GM12801 (cell line): Measurements from ENCODE around the gene TIMM10B.

Experiments used
- CTCF ChIP-seq: IDR thresholded peaks from one replicate; pipeline ENCODE4 v1.5.1; 2011; ENCODE audit warnings: control low read depth; ENCODE audit not compliant: insufficient read length; ENCODE audit errors: extremely low read depth

Gene TIMM10B, protein sequence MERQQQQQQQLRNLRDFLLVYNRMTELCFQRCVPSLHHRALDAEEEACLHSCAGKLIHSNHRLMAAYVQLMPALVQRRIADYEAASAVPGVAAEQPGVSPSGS

DNA sequence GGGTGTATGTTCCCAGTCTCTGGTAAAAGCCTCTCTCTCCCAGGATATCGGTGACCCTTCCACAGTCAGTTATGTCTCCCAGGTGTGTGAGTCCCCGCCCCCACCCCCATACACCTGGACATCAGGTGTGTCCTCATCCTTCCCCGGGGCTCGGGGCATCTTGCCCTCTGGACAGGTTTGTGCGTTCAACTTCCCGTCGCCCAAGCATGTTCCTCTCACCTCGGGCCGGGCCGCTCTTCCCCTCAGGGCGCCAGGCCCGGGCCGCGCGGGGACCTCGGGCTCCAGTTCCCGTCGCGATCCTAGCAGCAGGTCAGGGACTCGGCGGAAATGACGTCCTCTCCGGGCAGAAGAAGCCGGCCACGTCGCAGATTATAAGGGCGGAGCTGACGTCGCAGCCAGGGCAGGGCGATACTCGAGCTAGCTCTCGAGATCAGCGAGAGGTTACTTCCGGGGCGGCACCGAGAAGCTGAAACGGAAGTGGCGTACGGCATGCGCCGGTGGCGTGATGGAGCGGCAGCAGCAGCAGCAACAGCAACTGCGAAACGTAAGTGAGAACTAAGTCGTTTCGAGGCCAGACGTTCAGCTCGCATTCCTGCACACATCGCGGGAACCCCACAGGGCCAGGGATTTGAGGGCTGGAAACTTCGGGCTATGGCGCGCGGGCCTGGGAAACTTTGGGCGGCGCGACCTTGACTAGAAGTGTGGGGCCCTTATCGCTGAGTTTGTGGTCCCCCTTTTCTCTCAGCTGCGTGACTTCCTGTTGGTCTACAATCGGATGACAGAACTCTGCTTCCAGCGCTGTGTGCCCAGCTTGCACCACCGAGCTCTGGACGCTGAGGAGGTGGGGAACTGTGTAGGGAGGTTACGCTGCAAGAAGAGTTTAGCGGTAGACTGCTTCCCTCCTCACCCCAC is at the start of gene TIMM10B, which contains the start of gene ARFIP2:
Gene TIMM10B (plus strand): TSS at position 490 of the 912 bp plus-strand sequence. CDS start 16 bp downstream, at position 506.
Gene ARFIP2 (minus strand): TSS at position 320 of the 912 bp plus-strand sequence. CDS start 910 bp downstream, outside the sequence.
- no peak for TF ChIP-seq CTCF

DNA sequence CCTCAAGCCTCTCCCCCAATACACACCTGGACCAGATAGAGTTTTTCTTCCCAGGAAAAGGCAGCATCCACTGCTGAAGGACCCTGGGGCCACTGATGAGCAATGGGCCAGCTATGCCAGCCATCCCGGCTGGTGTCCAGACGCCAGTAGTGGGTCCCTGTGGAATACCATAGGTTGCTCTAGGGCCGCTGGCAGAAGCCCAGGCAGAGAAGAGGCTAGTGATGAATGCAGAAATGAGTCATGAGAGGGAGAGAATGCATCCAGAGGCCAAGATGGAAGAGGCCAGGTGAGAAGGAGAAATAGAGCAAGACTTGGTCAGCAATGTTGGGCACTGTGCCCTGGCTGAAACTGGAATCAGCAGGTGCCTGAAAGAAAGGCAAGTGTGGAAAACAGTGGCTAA is 49.4 kb upstream of the TIMM10B start:
- TF ChIP-seq CTCF, result no peak

DNA sequence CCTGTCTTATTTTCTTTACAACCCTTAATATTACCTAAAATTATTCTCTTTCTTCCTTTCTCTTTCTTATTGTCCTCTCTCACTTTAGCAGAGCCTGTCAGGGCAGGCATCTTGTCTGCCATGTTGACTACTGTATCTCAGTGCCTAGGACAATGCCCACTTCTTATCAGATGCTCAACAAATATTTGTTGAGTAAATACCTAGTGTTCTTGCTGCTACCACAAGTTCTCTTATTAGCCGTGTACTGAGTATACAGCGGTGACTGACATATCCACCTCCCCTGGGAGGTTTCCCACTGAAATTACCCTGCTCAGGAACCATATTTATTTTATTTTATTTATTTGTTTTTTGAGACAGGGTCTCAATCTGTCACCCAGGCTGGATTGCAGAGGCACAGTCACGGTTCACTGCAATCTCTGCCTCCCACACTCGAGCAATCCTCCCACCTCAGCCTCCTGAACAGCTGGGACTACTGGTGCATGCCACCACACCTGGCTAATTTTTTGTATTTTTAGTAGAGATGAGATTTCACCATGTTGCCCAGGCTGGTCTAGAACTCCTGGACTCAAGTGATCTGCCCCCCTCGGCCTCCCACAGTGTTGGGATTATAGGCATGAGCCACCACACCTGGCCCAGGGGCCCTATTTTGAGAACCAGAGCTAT is 47.2 kb upstream of the TIMM10B start:
- TF ChIP-seq CTCF, result no peak

DNA sequence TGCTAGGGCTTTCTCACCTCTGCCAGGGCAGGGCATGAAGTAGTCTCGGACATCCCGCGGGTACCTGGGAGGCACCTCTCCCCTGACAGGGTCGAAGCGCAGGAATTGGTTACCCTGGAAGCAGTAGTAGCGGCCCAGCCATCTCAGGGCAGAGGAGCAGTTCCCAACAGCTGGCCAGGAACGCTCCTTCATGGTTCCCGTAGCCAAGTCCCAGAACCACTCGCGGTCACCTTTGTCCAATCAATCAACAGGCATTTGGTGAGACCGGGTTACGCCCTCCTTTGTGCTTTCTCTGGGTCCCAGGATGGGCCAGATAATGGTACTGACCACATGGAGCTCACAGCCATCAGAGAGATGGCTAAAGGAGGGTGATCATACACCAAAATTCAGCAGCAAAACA is 43.9 kb upstream of the TIMM10B start:
- TF ChIP-seq CTCF, result no peak

DNA sequence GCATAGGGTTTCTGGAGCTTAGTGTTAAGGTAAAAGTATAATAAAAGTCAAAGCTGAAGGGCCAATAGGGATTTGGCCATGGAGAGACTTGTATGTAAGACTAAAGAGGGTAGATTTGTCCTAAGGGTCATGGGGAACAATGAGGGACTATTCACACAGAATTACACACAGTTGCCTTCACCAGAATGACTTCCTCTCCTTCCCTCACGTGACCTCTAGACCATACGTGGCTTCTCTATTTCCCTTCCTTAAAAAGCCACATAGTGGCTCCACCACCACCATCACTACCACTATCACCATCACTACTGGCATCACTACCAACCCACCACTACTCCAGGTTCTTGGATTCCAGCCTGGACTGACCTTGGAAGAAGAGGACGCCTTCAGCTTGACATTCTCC is 43.3 kb upstream of the TIMM10B start:
- no peak for TF ChIP-seq CTCF

- no peak for TF ChIP-seq CTCF
These were observed 42.2 kb upstream of the TIMM10B start for GRCh38 chr11:6438979-6439571.

DNA sequence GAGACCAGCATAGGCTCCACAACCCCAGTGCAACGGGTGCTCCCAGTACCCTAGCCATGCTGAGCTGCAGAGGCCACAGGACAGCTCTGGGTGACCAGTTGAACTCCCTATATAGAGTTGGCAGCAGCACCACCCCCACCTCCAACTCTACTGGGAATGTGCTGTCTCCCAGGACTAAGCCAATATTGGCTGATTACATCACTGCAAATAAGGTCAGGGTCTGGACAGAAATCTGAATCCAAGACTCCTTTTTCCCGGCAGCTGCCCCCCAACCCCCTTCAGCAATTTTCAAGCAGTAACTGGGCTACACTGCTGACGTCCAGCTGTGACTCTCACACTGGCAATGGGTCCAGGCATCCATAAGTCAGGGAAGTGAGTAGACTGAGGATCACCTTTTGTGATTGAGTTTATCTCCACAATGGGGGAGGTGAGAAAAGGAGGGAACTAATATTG is 40.4 kb upstream of the TIMM10B start, which contains the start of gene HPX:
Gene HPX (minus strand): TSS at position 82 of the 453 bp plus-strand sequence. CDS start 24 bp downstream, at position 58.
- no peak for TF ChIP-seq CTCF
